GM19035 (cell line): ENCODE results near the gene SGSM2.

Experiments
- ATAC-seq: cut with Tn5 transposase; IDR thresholded peaks from one replicate; pipeline ENCODE4 v1.9.1; 2021; ENCODE audit not compliant: unreplicated experiment

The SGSM2 gene

GRCh38 chr17:2366747-2367494 is 29.6 kb downstream of the SGSM2 start:
- ATAC-seq = no peak

DNA sequence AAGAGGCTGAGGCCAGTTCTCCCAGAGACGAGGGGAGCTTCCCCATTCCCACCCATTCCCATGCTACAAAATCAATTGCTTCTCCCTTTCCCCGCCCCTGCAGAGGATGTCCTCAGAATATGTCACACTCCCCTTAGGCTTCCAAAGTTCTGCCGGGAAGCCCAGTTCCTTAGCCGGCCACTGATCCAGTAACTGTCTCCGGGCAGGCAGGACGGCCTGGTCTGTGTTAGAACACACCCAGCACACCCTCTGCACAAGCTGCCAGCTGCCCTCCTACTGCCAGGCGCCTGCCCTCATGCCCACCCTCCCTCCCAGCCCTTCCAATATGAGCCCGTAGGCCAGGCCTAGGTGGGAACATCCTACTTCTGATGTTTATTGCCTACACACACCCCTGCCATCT is 31.1 kb downstream of the SGSM2 start:
- no peak for ATAC-seq

- ATAC-seq = no peak
These were observed 31.7 kb downstream of the SGSM2 start for GRCh38 chr17:2369039-2369438.

DNA sequence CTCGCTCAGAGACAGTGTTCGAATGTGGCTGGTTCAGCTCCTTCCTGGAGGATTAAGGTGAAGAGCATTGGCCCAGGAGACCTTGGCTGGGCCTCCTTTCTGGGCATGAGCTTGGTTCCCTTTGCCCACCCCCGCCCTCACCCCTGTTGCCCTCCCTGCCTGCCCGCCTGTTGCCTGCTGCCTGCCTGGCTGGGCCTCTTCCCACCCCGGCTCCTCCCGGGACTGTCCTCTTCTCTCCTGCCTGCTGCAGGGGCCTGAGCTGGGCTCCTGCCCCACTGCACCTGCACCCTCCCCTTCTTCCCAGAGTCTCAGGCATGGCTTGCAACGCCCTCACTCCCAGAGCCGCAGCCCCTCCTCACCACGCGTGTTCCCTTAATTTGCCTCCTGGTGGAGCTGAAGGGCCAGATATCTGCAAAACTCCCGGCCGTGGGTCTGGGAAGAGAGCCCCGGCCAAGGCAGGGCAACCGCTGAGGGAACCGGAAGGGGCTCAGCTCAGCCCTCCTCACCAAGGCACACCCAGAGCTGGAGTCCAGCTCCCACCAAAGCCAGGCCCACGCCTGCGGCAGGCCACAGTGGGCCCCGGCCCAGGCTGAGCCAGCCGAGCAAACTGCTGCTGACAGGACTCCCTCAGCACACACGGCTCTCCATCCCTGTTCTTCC is 32.4 kb downstream of the SGSM2 start:
- no peak for ATAC-seq

GRCh38 chr17:2370211-2370589 is 32.9 kb downstream of the SGSM2 start:
- no peak for ATAC-seq

DNA sequence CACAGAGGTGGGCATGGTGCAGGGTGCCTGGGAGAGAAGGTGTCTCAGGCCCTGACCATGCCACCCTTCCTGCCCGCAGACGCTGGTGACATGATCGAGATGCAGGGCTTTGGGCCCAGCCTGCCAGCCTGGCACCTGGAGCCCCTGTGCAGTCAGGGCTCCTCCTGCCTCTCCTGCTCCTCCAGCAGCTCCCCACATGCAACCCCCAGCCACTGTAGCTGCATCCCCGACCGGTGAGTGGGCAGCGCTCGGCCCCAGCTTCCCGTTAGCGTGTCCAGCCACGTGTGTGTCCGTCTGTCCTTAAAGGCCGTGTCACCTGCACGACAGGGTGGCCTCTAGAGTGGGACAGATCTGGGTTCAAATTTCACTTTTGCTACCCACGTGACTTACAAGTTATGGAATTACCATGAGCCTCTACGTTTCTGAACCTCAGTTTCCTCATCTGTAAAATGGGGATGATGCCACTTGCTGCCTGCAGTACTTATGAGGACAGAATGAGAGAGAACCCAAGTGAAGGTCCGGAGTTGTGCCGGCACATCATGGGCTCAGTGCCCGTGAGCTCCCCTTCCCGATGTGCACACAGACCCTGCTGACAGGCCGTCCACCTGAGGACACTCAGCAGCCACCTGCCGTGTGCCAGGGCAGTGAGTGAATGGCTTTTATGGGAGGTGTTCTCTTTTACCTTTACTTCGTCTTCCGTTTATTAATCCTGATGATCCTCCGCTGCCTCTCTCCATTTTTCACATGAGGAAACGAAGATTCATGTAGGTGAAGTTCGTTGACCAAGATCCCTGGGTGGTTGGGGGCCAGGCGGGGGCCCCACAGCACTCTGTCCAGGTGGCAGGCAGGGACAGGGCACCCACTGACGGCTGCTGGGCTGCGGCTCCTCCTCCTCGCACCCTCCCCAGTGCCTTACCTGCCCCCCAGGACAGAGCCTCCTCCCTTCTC is 34.2 kb downstream of the SGSM2 start:
- no peak for ATAC-seq

DNA sequence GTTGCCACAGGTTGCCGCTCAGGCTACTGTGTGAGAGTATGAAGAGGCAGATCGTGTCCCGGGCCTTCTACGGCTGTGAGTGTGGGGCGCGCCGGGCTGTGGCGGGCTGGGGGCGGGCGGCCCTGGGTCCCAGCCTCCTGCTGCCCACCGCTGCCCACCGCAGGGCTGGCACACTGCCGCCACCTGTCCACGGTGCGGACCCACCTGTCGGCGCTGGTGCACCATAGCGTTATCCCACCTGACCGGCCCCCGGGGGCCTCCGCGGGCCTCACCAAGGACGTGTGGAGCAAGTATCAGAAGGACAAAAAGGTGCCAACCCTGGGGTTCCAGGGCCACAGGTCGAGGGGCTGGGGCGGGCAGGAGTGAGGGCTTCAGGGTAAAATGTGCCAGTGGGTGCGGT is 34.9 kb downstream of the SGSM2 start:
- ATAC-seq = no peak

GRCh38 chr17:2372681-2373080 is 35.4 kb downstream of the SGSM2 start:
- no peak for ATAC-seq

- ATAC-seq = no peak
These were observed 35.9 kb downstream of the SGSM2 start for GRCh38 chr17:2373179-2373578.

DNA sequence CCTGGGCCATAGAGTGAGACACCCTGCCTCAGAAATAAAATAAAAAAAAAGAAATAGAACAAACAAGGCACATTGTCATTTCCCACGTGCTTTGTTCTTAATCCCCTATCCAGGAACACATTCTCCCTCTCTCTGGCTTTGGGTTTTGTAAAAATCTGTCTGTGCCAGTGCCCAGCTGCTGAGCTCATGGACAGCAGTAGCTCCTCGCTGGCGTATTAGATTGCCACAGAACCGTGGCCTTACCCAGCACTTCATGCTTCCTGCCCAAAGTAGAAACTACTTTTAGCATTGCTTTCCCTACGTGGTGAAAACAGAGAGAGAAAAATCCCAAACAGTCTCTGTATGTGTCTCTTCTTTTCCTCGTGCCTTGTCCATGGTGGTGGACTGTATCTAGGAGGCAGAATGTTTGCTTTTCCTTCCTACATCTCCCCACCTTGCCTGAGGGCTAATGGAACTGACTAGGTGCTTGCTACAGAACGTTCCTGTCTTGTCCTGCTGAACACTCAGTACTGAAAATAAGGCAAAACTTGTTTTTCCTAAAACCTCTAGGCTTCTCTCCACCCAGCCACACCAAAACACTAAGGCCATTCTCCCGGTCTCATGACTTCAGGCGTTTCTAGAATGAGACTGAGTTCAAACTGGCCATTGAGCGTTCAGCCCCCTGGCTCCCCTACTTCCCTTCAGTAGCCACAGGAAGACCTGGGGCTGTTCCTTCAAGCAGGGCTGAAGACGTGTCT is 37.4 kb downstream of the SGSM2 start:
- no peak for ATAC-seq

DNA sequence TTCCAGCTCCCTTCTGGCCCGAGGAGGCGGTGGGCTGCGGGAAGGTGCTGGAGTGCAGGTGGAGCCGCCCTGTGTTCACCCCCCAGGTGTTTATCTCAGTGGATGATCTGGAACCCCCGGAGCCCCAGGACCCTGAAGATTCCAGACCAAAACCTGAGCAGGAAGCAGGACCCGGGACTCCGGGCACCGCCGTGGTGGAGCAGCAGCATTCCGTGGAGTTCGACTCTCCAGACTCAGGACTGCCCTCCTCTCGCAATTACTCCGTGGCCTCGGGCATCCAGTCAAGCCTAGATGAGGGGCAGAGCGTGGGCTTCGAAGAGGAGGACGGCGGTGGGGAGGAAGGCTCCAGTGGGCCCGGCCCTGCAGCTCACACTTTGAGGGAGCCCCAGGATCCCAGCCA is 38.1 kb downstream of the SGSM2 start:
- no peak for ATAC-seq

- no peak for ATAC-seq
These were observed 38.8 kb downstream of the SGSM2 start for GRCh38 chr17:2376107-2376506.

- ATAC-seq = no peak
These were observed 40.4 kb downstream of the SGSM2 start for GRCh38 chr17:2377659-2378058.

- ATAC-seq = no peak
These were observed 41.6 kb downstream of the SGSM2 start for GRCh38 chr17:2378905-2379304.

- ATAC-seq = no peak
These were observed 42.4 kb downstream of the SGSM2 start for GRCh38 chr17:2379489-2380225.

- ATAC-seq = no peak
These were observed 43.1 kb downstream of the SGSM2 start for GRCh38 chr17:2380226-2380922.

DNA sequence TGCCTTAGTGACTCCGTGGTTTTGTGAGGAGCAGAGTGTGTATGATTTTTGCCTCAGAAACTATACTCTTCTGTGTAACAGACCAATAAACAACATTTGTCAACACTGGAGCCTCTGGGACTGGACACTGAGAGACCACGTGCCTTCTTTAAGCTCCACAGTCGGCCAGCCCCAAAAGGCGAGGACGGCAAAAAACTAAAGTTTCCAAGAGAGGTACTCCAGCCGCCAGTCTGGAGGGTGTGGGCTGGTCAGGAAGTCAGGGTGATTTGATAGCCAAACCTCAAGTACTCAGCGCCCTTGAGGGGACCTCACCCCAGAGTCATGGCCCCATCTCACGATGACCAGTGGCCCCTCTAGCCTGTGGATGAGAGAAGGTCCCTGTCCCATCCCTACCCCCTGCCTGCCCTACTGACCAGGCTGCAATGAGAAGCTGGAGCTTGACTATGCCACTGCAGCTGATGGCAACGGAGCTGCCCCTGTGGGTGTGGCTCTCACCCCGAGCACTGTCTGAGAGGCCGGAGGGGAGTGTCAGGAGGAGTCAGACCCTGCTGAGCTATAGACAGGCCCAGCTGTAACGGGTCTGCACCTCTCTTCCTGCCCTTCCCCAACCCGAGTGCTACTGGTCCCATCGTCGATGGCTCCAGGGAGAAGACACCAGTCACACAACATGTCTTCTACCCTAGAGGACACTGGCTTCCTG is 43.8 kb downstream of the SGSM2 start:
- ATAC-seq = no peak

- ATAC-seq = no peak
These were observed 46.4 kb downstream of the SGSM2 start for GRCh38 chr17:2383628-2384167.
